Progenitor cell of endocrine pancreas (in vitro differentiated cells): ENCODE data around the gene PLCB2. TPM values are rescaled to one million over a fixed set of nuclear protein-coding genes. Genes with fewer than 3 reads are reported as not detected.

Experiments
- DNase-seq: peaks from one replicate; pipeline ENCODE4 v3.0.0; 2021; ENCODE audit warnings: low spot score; ENCODE audit not compliant: unreplicated experiment
- H3K27ac Mint-ChIP-seq: 2 replicates; pipeline ENCODE4 v1.8.0; 2021; ENCODE audit warnings: mild to moderate bottlenecking, moderate library complexity, mixed read lengths
- H3K27me3 Mint-ChIP-seq: 2 replicates; pipeline ENCODE4 v1.8.0; 2021; ENCODE audit warnings: mixed read lengths
- H3K36me3 Mint-ChIP-seq: 2 replicates; pipeline ENCODE4 v1.8.0; 2022; ENCODE audit warnings: mixed read lengths; ENCODE audit not compliant: insufficient read depth
- H3K4me1 Mint-ChIP-seq: 2 replicates; pipeline ENCODE4 v1.8.0; 2021; ENCODE audit warnings: low read depth, mixed read lengths
- H3K4me3 Mint-ChIP-seq: 2 replicates; pipeline ENCODE4 v1.8.0; 2021; ENCODE audit warnings: low read depth, mild to moderate bottlenecking, moderate library complexity, mixed read lengths
- H3K9me3 Mint-ChIP-seq: 2 replicates; pipeline ENCODE4 v1.8.0; 2021; ENCODE audit warnings: low read depth, mixed read lengths
- total RNA-seq: library from RNA; stranded (reverse); gene quantifications from 2 replicates; pipeline ENCODE4 v1.2.1, GENCODE V29; 2021
- TF ChIP-seq, protein P1 (sequence below): fragments of 200-600 bp; sonication (generic); IDR thresholded peaks from one replicate; pipeline ENCODE4 v1.5.0; 2021; ENCODE audit warnings: antibody characterized with exemption, mild to moderate bottlenecking; ENCODE audit not compliant: unreplicated experiment

Gene PLCB2
- total RNA-seq, 1 donor from 2014 or later = 2.5 TPM

DNA sequence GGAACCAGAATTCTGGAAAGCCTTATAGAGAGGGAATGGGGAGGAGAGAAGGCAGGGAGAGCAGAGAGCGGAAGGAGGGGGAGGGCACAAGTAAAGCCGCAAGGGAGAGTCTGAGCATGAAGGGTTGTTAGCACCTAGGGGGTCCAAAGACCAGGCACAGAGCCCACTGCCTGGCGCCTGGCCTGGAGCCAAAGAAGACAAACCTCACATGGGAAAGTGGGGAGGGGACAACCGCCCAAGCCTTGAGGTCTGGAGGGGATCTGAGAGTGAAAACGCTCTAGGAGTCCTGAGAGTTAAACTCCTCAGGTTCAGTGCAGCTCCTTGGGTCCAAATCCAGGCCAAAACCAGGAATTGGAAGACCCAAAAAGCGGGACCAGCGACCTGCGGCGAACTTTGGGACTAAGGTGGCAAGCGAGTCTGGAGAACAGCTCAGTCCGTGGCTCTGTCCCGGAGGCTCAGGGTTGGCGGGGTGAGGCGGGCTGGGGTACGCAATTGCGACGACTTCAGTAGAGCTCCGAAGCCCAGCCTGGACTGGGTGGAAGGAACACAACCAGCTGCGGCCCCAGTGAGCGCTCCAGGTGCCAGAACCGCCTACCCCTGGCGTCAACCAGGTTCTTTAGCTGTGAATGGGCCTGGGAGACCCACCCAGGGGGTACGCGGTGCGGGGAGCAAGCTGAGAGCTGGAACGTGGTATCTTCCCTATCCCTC, 14.9 kb upstream of the PLCB2 start:
- H3K9me3 Mint-ChIP-seq = peaks cover 4% of the 10 kb centered on the region

DNA sequence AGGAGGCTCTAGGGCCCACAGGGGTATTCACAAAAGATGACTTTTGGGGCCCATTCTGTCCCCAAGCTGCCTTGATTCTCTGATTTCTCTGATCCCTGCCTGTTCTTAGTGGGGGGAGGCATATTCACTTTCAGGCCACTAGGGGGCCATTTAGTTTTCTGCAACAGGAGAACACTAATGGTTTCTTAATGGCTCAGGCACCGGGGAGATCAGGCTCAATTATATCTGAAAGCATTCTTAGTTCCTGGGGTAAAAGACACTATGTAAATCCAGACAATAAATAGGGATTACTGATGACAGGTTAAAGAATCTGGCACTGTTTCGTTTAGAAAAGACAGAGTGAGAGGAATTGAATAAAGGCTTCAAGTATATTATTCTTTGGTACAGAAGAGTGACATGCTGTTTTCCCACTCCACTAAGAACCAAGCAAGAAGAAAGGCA, 13.2 kb upstream of the PLCB2 start:
- peaks cover 60% of the 10 kb centered on the region for H3K27me3 Mint-ChIP-seq
- H3K4me3 Mint-ChIP-seq = no peak overlapping the region
- H3K36me3 Mint-ChIP-seq = peaks cover under 1% of the 10 kb centered on the region
- no peak overlapping the region for H3K27ac Mint-ChIP-seq
- TF ChIP-seq, protein P1, sequence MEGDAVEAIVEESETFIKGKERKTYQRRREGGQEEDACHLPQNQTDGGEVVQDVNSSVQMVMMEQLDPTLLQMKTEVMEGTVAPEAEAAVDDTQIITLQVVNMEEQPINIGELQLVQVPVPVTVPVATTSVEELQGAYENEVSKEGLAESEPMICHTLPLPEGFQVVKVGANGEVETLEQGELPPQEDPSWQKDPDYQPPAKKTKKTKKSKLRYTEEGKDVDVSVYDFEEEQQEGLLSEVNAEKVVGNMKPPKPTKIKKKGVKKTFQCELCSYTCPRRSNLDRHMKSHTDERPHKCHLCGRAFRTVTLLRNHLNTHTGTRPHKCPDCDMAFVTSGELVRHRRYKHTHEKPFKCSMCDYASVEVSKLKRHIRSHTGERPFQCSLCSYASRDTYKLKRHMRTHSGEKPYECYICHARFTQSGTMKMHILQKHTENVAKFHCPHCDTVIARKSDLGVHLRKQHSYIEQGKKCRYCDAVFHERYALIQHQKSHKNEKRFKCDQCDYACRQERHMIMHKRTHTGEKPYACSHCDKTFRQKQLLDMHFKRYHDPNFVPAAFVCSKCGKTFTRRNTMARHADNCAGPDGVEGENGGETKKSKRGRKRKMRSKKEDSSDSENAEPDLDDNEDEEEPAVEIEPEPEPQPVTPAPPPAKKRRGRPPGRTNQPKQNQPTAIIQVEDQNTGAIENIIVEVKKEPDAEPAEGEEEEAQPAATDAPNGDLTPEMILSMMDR = peak; percentile 87
- no peaks in the 10 kb centered on the region for H3K4me1 Mint-ChIP-seq
- H3K9me3 Mint-ChIP-seq = peaks cover 4% of the 10 kb centered on the region
- DNase-seq = no peak

More for the DNA sequence above, 14.9 kb upstream of the PLCB2 start:
- Mint-ChIP-seq H3K4me1 (no peaks in the 10 kb centered on the region), H3K36me3 (peaks cover 2% of the 10 kb centered on the region), H3K27ac (no peak overlapping the region), H3K27me3 (peaks cover 62% of the 10 kb centered on the region), H3K4me3 (peak overlapping the region; percentile 50)
- TF ChIP-seq, protein P1 = no peak
- no peak for DNase-seq

DNA sequence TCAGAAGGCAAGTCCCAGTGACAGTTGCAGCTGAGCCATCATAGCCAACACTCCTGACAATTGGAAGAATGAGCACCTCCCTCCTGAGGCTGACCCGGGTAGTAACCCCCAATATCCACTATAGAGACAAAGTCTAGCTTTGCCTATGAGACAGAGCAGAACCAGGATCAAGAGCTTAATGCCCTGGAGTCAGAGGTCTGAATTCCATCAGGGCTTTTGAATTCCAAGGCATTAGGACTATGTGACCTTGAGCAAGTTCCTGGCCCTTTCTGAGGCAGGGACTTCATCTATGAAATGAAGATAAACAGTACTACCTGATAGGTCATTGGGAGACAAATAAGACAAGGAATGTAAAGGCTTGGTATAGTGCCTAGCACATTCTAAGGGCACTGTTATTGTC, 12.7 kb upstream of the PLCB2 start:
- DNase-seq = no peak
- TF ChIP-seq, protein P1 = no peak
- H3K4me1 Mint-ChIP-seq = no peaks in the 10 kb centered on the region
- no peak overlapping the region for H3K4me3 Mint-ChIP-seq
- no peak overlapping the region for H3K27ac Mint-ChIP-seq
- H3K9me3 Mint-ChIP-seq = peaks cover 4% of the 10 kb centered on the region
- H3K36me3 Mint-ChIP-seq = no peaks in the 10 kb centered on the region
- H3K27me3 Mint-ChIP-seq = peaks cover 60% of the 10 kb centered on the region

DNA sequence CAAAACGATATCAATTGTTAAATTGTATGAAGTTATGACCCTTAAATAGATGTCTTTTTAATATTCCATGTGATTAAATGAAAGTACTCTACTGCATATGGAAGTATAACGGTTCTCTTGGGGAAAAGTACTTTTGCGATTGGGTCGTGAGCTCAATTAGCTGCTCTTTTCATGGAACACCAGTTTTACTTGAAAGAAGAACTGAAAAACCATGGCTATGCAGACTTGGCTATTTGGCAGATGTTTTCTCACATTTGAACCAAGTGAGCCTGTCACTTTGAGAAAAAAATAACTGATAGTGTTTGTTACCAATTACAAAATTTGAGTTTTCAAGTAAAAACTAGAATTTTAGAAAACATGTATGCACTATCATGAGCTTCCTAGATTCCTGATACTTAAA, 9.8 kb upstream of the PLCB2 start:
- TF ChIP-seq, protein P1 = no peak
- Mint-ChIP-seq H3K9me3 (peaks cover 4% of the 10 kb centered on the region), H3K27ac (no peak overlapping the region), H3K27me3 (peaks cover 69% of the 10 kb centered on the region), H3K36me3 (no peaks in the 10 kb centered on the region), H3K4me1 (no peaks in the 10 kb centered on the region), H3K4me3 (no peak overlapping the region)
- no peak for DNase-seq

DNA sequence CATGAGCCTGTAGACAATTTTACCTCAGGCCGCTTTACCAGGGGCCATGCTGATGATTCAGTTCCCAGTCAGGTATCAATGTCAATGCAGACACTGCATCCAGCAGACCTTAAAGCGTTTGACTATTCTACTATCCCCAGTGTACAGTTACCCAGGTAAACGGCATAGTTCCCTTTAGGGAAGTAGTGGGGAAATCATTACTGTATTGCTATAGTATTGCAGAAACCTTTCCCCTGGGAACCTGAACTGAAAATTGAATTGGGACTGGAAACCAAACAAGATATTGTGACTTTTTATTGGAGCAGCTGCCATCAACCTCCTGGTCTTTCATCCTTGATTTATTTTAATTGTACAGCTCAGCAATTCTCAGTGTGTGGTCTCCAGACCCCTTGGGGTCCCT, 9.2 kb upstream of the PLCB2 start:
- Mint-ChIP-seq H3K36me3 (no peaks in the 10 kb centered on the region), H3K9me3 (peaks cover 4% of the 10 kb centered on the region), H3K27me3 (peaks cover 69% of the 10 kb centered on the region), H3K4me3 (no peak overlapping the region), H3K4me1 (no peaks in the 10 kb centered on the region), H3K27ac (no peak overlapping the region)
- TF ChIP-seq, protein P1 = no peak
- DNase-seq = no peak
